LNCAP (cell line): ENCODE results near the gene PMVK.
A peak's percentile ranks its signal among the peaks of the same experiment; 100 is the strongest.

Source experiments
- CTCF ChIP-seq: fragments of 450-650 bp; IDR thresholded peaks from 2 replicates; pipeline ENCODE4 v1.5.1; 2017; ENCODE audit warnings: mild to moderate bottlenecking

The PMVK gene

GRCh38 chr1:154936555-154937084 is at the start of gene PMVK:
PMVK (minus strand) TSS chr1:154936719; CDS start chr1:154936685, 34 bp downstream.
- peak; percentile 53; the same call in 1 of the 2 replicates for TF ChIP-seq CTCF

GRCh38 chr1:154983776-154984466 is 47.4 kb upstream of the PMVK start:
- TF ChIP-seq CTCF: no peak

DNA sequence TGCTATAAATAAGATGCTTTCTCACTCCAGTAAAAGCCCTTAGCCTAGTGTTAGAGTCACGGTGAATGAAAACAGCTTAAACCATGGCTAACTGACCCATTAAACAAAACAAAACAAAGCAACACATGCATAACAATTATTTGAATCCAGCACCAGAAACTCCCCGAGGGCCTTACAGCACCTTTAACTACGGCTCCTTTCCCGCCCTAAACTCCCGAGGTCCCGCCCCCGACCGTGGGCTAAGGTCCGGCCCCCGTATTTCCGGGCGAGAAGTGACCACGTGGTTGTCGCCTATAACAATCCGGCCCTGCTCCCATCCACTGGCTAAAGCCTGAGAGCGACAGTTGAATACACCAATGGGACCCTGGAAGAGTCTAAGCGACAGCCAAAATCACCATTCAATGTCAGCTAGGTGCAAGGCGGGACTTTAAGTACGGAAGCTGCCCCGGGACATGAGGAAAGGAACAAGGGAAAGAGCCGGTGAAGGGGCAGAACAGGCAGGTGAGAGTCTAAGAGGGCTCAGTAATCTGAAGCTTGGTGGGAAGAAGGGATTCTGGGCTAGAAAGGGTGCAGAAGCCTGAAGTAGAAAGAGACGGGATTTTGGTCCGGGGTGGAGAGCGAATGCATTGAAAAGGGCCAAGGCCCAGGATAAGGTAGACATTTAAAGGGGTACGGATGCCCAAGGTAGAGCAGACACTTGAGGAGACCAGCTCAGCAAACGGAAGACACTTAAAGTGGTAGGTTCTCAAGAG is 46.6 kb upstream of the PMVK start, which contains the start of gene FLAD1:
Gene FLAD1, plus strand, starts transcription at position 448 of the 752 bp plus-strand sequence. CDS start 351 bp downstream, outside the sequence.
- TF ChIP-seq CTCF: no peak

- TF ChIP-seq CTCF: no peak
These were observed 45.8 kb upstream of the PMVK start for GRCh38 chr1:154982341-154982740.

GRCh38 chr1:154978360-154978759 is 41.8 kb upstream of the PMVK start:
- TF ChIP-seq CTCF: no peak

GRCh38 chr1:154975409-154976059 is 39.0 kb upstream of the PMVK start:
- no peak for TF ChIP-seq CTCF

DNA sequence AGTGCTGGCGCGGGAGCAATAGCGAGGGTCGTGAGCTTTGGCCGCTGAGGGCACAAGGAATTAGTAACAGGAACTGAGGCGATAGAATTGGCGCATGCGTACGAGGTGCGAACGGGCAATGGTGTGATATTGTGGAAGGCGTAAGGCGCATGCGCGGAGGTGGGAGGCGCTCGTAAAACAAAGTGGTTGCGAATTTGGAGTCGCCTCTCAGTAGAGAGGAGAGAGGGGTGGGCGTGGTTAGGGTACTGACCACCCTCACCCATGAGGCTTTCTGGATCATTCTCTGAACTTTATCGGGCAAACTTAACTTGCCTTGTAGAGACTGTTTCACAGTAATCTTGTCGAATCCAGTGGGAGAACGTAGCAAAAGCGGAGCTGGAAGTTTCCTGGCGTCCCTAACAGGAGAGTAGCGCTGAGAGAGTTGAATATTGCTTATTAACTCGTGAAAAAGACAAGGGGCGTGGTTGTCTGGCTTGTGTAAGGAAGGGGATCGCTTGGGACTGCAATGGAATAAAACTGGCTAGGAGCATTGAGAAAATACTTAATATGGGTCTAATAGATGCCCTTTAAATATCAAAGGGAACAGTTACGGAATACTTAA is 38.4 kb upstream of the PMVK start:
- TF ChIP-seq CTCF: no peak
